Measurements from ENCODE around the gene CSPG4.

CSPG4 gene

DNA sequence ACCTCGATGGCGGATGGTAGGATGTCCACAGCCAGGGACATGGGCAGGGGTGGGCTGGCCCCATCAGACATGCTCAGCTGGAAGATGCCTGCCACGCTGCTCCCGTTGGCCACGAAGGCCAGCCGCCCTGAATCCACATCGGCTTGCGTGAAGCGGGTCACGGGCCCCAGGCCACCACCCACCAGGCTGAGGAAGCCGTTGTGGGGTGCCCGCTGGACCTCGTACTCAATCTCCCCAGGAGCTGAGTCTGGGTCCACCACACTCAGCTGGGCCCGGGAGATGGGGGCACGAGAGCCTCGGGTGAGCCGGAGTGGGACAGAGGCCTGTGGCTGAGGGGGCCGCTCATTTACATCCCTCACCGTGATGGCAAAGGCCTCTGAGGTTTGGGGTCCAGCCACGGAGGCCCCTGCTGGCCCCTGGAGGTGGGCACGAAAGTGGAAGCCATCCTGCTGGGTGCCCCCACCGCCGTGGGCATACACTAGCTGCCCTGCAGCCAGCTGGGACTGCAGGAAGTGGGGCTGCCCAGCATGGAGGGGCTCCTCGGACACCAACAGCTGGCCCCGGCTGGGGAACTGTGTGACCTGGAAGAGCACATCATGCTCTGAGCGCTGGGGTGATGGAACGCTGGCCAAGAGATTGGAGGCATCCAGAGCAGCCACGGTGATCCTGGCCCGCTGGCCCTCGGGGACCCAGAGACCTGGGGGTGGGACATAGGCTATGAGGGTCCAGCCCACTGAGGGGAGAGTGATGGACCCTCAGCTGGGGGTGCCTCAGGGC is 35.8 kb downstream of the CSPG4 start:
- Histone ChIP-seq H3K9ac (ENCODE audit: low read length) (no peak overlapping the region), H3K4me1 (ENCODE audit: control insufficient read depth, low read depth, low read length) (peaks cover 13% of the 10 kb centered on the region), H3K9me3 (ENCODE audit: control insufficient read depth, low read depth, low read length) (no peaks in the 10 kb centered on the region), H3K4me3 (ENCODE audit: low read length) (no peak overlapping the region), H3K27me3 (ENCODE audit: control insufficient read depth, insufficient read depth, low read length) (no peaks in the 10 kb centered on the region), H3K27ac (ENCODE audit: low read length) (no peak overlapping the region), H3K36me3 (ENCODE audit: control insufficient read depth, low read depth, low read length) (no peaks in the 10 kb centered on the region)

DNA sequence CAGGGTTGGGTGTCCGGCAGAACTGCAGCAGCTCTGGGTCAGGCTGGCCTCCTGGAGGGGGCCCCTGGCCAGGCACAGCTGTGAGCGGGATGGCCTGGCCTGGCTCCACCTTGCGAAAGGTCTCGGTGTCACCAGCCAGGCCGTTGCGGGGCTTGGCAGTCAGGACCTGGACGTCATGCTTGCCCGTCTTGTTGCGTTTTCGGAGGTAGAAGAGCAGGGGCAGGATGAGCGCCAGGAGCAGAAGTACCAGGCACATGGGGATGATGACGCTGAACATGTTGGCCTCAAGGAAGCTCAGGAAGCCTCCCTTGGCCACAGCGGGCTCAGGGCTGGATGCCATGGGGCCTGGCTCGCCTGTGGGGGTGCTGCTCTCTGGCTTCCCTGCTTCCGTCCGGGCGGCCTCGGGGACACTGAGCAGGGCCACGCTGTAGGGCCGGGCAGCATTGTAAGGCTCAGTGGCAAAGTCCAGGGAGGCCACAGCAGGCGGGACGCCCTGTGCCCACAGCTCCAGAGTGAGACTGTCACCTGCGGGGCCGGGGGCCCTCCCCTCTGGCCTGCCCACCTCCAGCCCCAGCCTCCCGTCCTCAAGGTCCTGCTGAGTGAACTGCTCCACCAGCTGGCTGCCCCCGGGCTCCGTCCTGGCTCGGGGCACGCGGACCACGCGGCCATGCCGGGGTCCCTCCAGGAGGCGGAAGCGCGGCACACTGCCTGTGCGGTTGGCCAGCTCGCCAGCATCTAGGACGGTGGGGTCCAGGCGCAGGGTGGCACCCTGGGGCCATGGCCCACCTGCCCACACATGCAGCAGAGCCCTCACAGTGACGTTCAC is 36.9 kb downstream of the CSPG4 start:
- Histone ChIP-seq H3K36me3 (ENCODE audit: control insufficient read depth, low read depth, low read length) (no peaks in the 10 kb centered on the region), H3K9ac (ENCODE audit: low read length) (no peak overlapping the region), H3K4me1 (ENCODE audit: control insufficient read depth, low read depth, low read length) (peaks cover 13% of the 10 kb centered on the region), H3K4me3 (ENCODE audit: low read length) (no peak overlapping the region), H3K9me3 (ENCODE audit: control insufficient read depth, low read depth, low read length) (no peaks in the 10 kb centered on the region), H3K27me3 (ENCODE audit: control insufficient read depth, insufficient read depth, low read length) (no peaks in the 10 kb centered on the region), H3K27ac (ENCODE audit: low read length) (no peak overlapping the region)

DNA sequence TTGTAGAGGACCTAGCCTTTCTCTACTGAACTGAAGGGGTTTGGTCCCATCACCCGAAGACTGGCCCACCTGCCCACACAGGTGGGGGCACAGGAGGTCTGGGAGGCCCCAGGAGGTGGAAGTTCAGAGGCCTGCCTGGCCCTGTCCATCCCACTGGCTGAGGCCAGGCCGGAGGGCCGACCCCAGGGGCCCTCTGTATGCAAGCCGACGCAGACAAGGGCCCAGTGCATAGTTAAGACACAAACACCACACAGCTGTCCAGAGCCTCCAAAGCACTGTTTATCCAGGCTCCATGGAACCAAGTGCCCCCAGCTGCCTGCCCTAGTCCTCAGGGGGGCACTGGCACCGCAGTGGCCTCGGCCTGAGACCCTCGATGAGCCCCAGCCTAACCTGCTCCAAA is 38.3 kb downstream of the CSPG4 start:
- Histone ChIP-seq H3K36me3 (ENCODE audit: control insufficient read depth, low read depth, low read length) (no peaks in the 10 kb centered on the region), H3K9ac (ENCODE audit: low read length) (no peak overlapping the region), H3K4me3 (ENCODE audit: low read length) (no peak overlapping the region), H3K9me3 (ENCODE audit: control insufficient read depth, low read depth, low read length) (no peaks in the 10 kb centered on the region), H3K27ac (ENCODE audit: low read length) (no peak overlapping the region), H3K27me3 (ENCODE audit: control insufficient read depth, insufficient read depth, low read length) (no peaks in the 10 kb centered on the region), H3K4me1 (ENCODE audit: control insufficient read depth, low read depth, low read length) (peaks cover 13% of the 10 kb centered on the region)

DNA sequence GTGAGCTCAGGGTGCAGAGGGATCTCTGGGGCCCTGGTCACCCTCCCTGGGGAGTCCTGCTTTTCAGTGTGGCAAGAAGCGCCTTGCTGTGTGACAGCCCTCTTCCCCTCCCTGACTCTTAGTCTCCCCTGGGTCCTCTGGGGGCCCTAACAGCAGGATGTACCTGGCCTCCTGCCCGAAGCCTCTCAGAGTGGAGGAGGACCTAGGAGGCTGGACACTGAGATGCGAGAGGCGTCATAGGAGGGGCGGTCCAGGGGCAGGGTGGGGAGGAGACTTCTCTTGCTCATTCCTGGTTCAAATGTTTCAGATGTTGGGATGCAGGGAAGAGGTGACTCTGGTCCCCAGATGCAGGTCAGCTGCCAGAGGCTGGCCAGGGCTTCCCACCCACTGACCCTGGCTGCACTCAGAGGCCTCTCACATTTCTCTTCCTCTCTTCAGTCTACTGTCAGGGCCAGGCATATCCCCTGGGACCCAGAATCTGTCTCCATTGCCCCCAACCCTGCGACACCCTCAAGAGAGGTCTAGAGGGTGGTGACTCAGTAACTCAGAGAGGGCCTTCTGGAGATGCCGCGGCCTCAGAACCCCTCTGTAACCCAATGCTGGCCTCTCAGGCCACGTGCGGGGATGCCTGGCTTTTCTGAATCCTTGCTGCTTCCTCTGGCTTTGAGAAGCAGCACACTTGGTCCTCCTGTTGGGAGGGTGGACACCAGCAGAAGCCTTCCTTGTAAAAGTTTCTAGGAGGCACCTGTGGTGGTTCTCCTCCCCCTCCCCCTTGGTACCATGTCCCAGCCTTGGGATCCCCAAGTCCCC is 39.0 kb downstream of the CSPG4 start:
- Histone ChIP-seq H3K4me1 (ENCODE audit: control insufficient read depth, low read depth, low read length) (peaks cover 13% of the 10 kb centered on the region), H3K9me3 (ENCODE audit: control insufficient read depth, low read depth, low read length) (no peaks in the 10 kb centered on the region), H3K27ac (ENCODE audit: low read length) (no peak overlapping the region), H3K36me3 (ENCODE audit: control insufficient read depth, low read depth, low read length) (no peaks in the 10 kb centered on the region), H3K4me3 (ENCODE audit: low read length) (no peak overlapping the region), H3K27me3 (ENCODE audit: control insufficient read depth, insufficient read depth, low read length) (no peaks in the 10 kb centered on the region), H3K9ac (ENCODE audit: low read length) (no peak overlapping the region)

DNA sequence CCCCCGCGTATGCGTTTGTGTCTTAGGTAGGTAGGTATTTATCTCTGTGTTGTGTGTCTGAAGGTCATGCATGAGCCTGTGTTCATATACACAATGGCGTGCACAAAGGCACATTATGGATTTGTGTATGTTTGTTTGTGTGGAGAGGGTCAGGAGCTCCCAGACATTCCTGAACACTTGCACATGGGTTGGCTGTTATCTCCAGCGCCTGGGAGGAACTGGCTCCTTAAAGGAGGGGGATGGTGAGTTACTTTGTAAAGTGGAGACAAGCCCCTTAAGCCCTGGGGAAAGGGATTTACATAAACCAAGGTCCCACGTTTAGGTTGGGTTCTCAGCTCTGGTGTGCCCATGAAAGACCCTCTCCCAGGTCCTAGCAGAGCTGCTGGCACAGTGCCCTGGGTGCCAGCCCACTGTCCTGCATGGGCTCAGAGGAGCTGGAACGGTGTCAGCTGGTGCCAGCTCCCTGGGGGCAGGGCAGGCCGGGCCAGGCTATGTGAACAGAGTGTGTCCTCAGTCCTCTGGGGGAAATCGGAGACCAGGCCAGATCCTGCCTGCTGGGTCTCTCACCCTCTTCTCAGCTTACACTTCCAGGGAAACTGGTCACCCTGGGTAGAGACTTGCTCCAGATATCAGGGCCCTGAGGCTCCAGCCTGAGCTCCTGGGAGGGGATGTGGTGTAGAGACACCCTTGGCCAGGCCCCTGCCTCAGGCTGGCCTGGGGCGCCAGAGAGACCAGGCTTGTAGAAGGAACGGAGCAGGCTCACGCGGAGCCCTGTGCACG is 39.8 kb downstream of the CSPG4 start:
- Histone ChIP-seq H3K4me3 (ENCODE audit: low read length) (no peak overlapping the region), H3K9me3 (ENCODE audit: control insufficient read depth, low read depth, low read length) (no peaks in the 10 kb centered on the region), H3K9ac (ENCODE audit: low read length) (no peak overlapping the region), H3K27ac (ENCODE audit: low read length) (peak overlapping the region; percentile 34), H3K4me1 (ENCODE audit: control insufficient read depth, low read depth, low read length) (peaks cover 13% of the 10 kb centered on the region), H3K36me3 (ENCODE audit: control insufficient read depth, low read depth, low read length) (no peaks in the 10 kb centered on the region), H3K27me3 (ENCODE audit: control insufficient read depth, insufficient read depth, low read length) (no peaks in the 10 kb centered on the region)

DNA sequence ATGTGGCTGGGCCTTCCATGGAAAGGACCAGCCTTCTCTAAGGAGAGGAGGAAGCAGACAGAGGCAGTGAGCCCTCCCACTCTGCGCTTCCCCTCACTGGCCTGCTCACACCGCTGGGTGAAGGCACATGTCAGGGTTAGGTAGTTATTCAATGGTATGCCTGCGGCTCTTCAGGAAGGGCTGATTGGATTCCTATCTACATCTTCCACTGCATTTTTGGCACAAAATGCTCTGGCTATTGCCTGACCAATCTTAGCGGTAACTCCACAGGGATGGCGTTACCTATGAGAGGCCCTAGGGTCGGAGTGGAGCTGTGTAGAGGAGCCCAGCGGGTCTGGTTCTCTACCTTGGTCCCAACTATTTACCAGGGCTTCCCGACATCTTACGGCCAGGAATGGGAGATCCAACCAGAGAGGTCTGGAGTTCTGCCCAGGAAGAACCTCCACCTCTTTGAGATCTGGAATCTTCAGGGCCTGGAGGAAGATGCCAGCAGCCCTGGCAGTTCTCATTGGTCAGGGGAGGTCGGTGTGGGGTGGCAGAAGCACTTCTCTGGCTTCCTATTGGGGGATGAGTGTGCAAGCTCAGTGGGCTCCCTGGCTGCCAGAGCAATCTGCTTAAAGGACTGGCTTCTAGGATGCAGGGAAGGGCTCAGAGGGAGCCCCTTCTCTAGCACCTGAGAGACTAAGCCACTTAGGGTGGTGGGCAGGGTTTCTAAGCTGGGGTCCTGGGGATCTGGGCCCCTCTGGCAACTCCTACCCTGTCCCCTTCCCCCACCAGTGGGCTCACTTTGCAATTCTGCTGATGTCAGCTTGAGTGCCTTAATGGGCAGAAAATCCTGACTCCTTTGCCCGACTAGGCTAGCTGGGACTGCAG is 40.7 kb downstream of the CSPG4 start:
- no peaks in the 10 kb centered on the region for H3K36me3 ChIP-seq (ENCODE audit: control insufficient read depth, low read depth, low read length)
- H3K27ac ChIP-seq (ENCODE audit: low read length): peak overlapping the region; percentile 34
- H3K9ac ChIP-seq (ENCODE audit: low read length): no peak overlapping the region
- no peaks in the 10 kb centered on the region for H3K9me3 ChIP-seq (ENCODE audit: control insufficient read depth, low read depth, low read length)
- no peak overlapping the region for H3K4me3 ChIP-seq (ENCODE audit: low read length)
- no peaks in the 10 kb centered on the region for H3K27me3 ChIP-seq (ENCODE audit: control insufficient read depth, insufficient read depth, low read length)
- peaks cover 13% of the 10 kb centered on the region for H3K4me1 ChIP-seq (ENCODE audit: control insufficient read depth, low read depth, low read length)

DNA sequence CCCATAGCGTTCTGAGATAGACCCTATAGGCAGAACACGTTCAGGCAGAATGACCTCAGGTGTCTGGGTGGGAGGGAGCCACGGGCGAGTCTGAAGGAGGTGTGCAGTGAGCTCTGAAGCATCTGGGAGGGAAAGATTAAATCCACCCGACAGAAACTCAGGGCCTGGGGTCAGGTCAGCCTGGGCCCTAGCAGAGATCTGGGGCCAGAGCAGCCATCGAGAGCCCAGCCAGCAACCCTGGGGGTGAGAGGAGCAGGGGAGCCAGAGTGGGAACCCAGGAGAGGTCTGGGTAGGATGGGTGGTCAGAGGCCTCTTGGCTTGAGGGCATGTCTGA is 42.8 kb downstream of the CSPG4 start:
- Histone ChIP-seq H3K4me3 (ENCODE audit: low read length) (no peak overlapping the region), H3K4me1 (ENCODE audit: control insufficient read depth, low read depth, low read length) (peaks cover 13% of the 10 kb centered on the region), H3K9me3 (ENCODE audit: control insufficient read depth, low read depth, low read length) (no peaks in the 10 kb centered on the region), H3K27ac (ENCODE audit: low read length) (no peak overlapping the region), H3K27me3 (ENCODE audit: control insufficient read depth, insufficient read depth, low read length) (no peaks in the 10 kb centered on the region), H3K36me3 (ENCODE audit: control insufficient read depth, low read depth, low read length) (no peaks in the 10 kb centered on the region), H3K9ac (ENCODE audit: low read length) (no peak overlapping the region)

DNA sequence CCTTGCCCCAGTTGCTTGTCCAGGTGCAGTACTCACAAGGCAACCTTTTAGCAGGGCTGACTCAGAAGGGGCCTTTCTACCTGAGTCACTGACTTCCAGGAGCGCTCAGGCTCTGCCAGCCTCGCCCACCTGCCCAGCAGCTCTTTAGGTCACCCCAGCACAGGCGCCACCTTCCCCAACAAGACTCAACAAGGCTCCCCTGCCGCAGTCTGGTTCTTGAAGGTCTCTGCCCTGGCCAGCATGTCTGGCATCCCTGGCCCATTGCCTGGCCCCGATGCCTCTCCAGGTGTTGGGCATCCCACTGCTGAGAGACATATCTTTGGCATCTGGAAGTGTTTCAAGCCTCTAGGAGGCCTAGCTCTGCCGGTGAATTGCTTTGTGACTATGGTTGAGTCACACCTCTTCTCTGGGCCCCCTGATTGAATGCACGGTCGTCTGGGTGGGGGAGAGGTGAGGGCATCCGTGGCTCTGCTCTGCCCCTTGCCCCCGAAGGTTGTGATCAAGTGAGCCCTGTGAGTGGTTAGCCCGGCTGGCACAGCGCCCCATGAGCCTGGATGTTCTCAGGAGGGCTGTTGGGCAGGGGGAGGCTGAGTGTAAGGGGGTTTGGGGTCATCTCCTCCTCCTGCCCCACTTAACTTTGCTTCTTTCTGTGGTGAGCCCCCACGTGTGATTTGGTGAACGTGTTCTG is 43.3 kb downstream of the CSPG4 start:
- Histone ChIP-seq H3K9me3 (ENCODE audit: control insufficient read depth, low read depth, low read length) (no peaks in the 10 kb centered on the region), H3K36me3 (ENCODE audit: control insufficient read depth, low read depth, low read length) (no peaks in the 10 kb centered on the region), H3K4me1 (ENCODE audit: control insufficient read depth, low read depth, low read length) (peaks cover 13% of the 10 kb centered on the region), H3K27ac (ENCODE audit: low read length) (no peak overlapping the region), H3K27me3 (ENCODE audit: control insufficient read depth, insufficient read depth, low read length) (no peaks in the 10 kb centered on the region), H3K9ac (ENCODE audit: low read length) (no peak overlapping the region), H3K4me3 (ENCODE audit: low read length) (no peak overlapping the region)

DNA sequence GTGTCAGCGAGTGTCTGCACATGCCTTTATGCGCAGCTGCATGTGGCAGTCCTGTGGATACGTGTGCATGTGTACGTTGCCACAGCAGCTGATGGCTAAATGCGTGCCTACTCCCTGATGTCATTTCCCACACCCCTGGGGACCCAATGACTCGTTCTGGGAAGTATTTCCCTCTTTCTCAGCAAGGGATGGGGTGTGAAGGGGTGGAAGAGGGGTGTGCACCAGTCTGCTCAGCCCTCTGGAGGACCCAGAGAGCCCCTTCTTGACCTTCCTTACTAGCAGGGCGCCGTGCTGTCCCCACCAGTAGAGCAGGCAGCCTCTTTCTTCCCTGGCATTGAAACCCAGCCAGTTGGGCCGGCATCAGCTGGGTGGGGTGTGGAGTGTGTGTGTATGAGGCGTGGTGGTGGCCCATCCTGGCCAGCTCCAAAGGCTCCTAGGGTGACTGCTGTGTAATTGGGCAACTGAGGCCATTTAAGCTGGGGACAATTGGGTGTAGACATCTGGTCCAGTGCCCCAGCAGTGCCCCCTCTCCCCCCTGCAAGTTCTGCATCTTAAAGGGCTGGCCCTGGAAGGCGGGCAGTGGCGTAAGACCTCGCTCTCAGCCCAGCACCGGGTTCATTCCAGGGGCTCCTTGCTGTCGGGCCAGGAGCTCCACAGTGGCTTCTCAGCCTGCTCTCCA is 45.7 kb downstream of the CSPG4 start:
- Histone ChIP-seq H3K9ac (ENCODE audit: low read length) (no peak overlapping the region), H3K27me3 (ENCODE audit: control insufficient read depth, insufficient read depth, low read length) (no peaks in the 10 kb centered on the region), H3K4me3 (ENCODE audit: low read length) (no peak overlapping the region), H3K4me1 (ENCODE audit: control insufficient read depth, low read depth, low read length) (peaks cover 1% of the 10 kb centered on the region), H3K27ac (ENCODE audit: low read length) (no peak overlapping the region), H3K9me3 (ENCODE audit: control insufficient read depth, low read depth, low read length) (no peaks in the 10 kb centered on the region), H3K36me3 (ENCODE audit: control insufficient read depth, low read depth, low read length) (no peaks in the 10 kb centered on the region)

Data from iPS-18a (cell line).